Breast epithelium (tissue), 4 donors: Measurements from ENCODE around the gene TRIB2. TPM values are rescaled to one million over a fixed set of nuclear protein-coding genes. Genes with fewer than 3 reads are reported as not detected.

ENCODE experiments used
- DNase-seq, 2 donors: peaks; one replicate each; pipeline ENCODE4 v3.0.0-alpha.2; 2019; ENCODE audit warnings: low spot score in 2 of 2
- H3K27ac ChIP-seq, 2 donors: fragments of 200-600 bp; sonication (generic) in 1 of 2; one replicate each; pipeline ENCODE4 v1.5.1; 2016 to 2019; ENCODE audit warnings: mild to moderate bottlenecking in 1 of 2
- H3K27me3 ChIP-seq, 2 donors: fragments of 200-600 bp; sonication (generic) in 1 of 2; one replicate each; pipeline versions ENCODE4 v1.5.1 to v1.6.0; 2017 to 2019; ENCODE audit warnings: control low read depth in 1 of 2, mild to moderate bottlenecking in 1 of 2
- H3K36me3 ChIP-seq: fragments of 200-600 bp; one replicate; pipeline ENCODE4 v1.5.1; 2019
- H3K4me1 ChIP-seq, 2 donors: fragments of 200-600 bp; sonication (generic); one replicate each; pipeline ENCODE4 v1.5.1; 2016 to 2019; ENCODE audit warnings: control low read depth in 1 of 2
- H3K4me3 ChIP-seq, 3 donors: fragments of 200-600 bp; sonication (generic); 1 replicate in 2 of 3; 2 replicates in 1 of 3; pipeline ENCODE4 v1.5.1; 2016 to 2019; ENCODE audit warnings: mild to moderate bottlenecking in 3 of 3, moderate library complexity in 2 of 3
- H3K9me3 ChIP-seq, 2 donors: fragments of 200-600 bp; sonication (generic) in 1 of 2; one replicate each; pipeline ENCODE4 v1.5.1; 2016 to 2019; ENCODE audit warnings: control low read depth in 1 of 2
- POLR2A ChIP-seq: fragments of 450-650 bp; IDR thresholded peaks from one replicate; pipeline ENCODE4 v1.6.1; 2016; ENCODE audit warnings: antibody characterized with exemption, mild to moderate bottlenecking, moderate library complexity
- POLR2AphosphoS5 ChIP-seq, 3 donors: sonication (generic); formaldehyde crosslinking; IDR thresholded peaks; one replicate each; pipeline ENCODE4 v1.6.1; 2017; ENCODE audit warnings: antibody characterized with exemption in 3 of 3
- intact Hi-C: fragments of 100-400 bp; cut with DNase I; formaldehyde crosslinking; loops from one replicate; pipeline ENCODE4 v1.15.1; 2023; ENCODE audit warnings: low total_unique reads
- total RNA-seq, 3 donors: library from RNA; depleted of rRNA; stranded (reverse); fragments of >200 nt; gene quantifications; one replicate each; pipeline ENCODE4 v1.1.0, GENCODE V29; 2016
- TF ChIP-seq, protein P1 (sequence below), 3 donors: fragments of 450-650 bp; IDR thresholded peaks; one replicate each; pipeline ENCODE4 v1.5.1; 2016 to 2017; ENCODE audit warnings: antibody characterized with exemption in 3 of 3, mild to moderate bottlenecking in 3 of 3, moderate library complexity in 3 of 3

The TRIB2 gene
- total RNA-seq, 3 donors from 2014 or later, result 17.6 to 62.9 (median 49.6) TPM

DNA sequence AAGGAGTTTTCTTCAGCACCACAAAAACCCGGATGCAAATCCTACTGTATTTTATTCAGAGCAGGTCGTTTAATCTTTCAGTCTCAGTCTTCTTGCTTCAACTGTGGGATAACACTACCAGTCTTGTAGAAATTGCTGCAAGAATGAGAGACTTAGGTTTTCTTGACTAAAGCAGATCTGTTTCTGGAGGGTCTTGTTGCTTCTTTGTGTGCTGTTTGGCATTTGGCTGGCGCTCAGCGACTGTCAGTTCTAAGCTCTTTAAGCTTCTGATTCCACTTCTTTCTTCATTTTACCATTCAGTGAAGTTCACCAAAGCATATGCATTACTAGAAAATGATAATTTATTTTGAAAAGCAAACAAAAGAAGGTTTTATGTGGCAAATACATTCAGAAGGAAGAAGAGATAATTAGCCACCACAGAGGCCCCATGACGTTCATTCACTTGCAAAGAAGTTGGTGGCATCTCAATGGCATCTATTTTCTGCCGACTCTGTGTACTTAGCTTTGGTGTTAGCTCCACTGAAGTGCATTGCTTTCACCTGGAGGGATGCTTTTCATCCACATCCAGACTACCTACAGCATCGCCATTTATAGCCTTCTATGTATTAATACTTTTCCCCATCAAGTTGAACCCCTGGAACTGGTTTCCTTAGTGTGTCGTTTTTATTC, 53.7 kb downstream of the TRIB2 start:
- DNase-seq, result no peak
- no peak overlapping the region for H3K27ac ChIP-seq
- TF ChIP-seq POLR2AphosphoS5 (IDR thresholded peaks at IDR 0.05), result no peak
- no peak for TF ChIP-seq POLR2A
- TF ChIP-seq, protein P1, sequence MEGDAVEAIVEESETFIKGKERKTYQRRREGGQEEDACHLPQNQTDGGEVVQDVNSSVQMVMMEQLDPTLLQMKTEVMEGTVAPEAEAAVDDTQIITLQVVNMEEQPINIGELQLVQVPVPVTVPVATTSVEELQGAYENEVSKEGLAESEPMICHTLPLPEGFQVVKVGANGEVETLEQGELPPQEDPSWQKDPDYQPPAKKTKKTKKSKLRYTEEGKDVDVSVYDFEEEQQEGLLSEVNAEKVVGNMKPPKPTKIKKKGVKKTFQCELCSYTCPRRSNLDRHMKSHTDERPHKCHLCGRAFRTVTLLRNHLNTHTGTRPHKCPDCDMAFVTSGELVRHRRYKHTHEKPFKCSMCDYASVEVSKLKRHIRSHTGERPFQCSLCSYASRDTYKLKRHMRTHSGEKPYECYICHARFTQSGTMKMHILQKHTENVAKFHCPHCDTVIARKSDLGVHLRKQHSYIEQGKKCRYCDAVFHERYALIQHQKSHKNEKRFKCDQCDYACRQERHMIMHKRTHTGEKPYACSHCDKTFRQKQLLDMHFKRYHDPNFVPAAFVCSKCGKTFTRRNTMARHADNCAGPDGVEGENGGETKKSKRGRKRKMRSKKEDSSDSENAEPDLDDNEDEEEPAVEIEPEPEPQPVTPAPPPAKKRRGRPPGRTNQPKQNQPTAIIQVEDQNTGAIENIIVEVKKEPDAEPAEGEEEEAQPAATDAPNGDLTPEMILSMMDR (IDR thresholded peaks at IDR 0.05), result no peak
- H3K27me3 ChIP-seq, result no peaks in the 10 kb centered on the region
- intact Hi-C loops, result no loop called here
- H3K9me3 ChIP-seq, result peaks cover 0 to 5% of the 10 kb centered on the region in 2 donors
- no peaks in the 10 kb centered on the region for H3K36me3 ChIP-seq
- no peak overlapping the region for H3K4me3 ChIP-seq
- H3K4me1 ChIP-seq, result no peaks in the 10 kb centered on the region

- no peak overlapping the region for H3K4me3 ChIP-seq
- TF ChIP-seq POLR2AphosphoS5 (IDR thresholded peaks at IDR 0.05), result no peak
- TF ChIP-seq POLR2A, result no peak
- TF ChIP-seq, protein P1 (IDR thresholded peaks at IDR 0.05), result no peak
- intact Hi-C loops, result no loop called here
- DNase-seq, result no peak
- no peaks in the 10 kb centered on the region for H3K4me1 ChIP-seq
- H3K27me3 ChIP-seq, result no peaks in the 10 kb centered on the region
- H3K27ac ChIP-seq, result no peak overlapping the region
- no peaks in the 10 kb centered on the region for H3K36me3 ChIP-seq
- H3K9me3 ChIP-seq, result peaks cover 0 to 5% of the 10 kb centered on the region in 2 donors
These were observed 54.4 kb downstream of the TRIB2 start for GRCh38 chr2:12771154-12771553.

DNA sequence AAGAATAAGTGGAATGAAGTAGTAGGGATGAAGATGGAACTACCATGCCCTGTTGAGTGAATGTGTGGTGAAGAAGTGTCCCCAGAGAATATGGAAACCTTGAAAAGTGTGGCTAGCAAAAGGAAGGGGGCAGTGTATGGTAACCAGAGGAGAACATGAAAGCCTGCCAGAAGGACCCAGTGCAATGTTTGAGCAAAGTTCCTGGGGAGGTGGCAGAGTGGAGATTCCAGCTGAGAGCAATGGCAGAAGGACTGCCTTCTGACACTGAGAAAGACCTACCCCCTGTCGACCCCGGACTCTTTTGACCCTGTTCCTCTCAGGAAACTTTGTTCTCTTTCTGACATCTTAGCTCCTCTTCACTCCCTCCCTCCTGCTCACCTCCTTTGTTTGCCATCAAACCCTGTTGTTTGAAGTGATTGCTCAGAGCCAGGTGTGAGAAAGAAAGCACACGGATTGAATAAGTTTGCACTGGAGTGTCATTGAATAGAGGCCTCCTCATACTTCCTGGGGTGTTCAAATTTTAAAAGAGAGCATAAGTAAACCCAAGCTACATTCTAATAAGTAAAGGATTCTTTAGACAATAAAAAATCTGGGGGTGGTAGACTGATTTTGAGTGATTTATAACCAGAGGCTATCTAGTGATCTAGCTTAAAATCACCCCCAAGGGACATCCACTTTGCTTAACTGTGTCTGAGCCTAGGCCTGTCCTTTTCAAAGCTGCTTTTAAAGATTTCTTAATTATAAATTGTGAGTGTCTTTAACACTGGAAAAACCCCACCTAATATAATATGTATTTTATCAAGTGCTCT, 57.1 kb downstream of the TRIB2 start:
- H3K27ac ChIP-seq, result no peak overlapping the region
- H3K36me3 ChIP-seq, result no peaks in the 10 kb centered on the region
- no peak for TF ChIP-seq POLR2A
- TF ChIP-seq POLR2AphosphoS5 (IDR thresholded peaks at IDR 0.05), result no peak
- TF ChIP-seq, protein P1 (IDR thresholded peaks at IDR 0.05), result no peak
- intact Hi-C loops, result no loop called here
- H3K9me3 ChIP-seq, result peaks cover 0 to 5% of the 10 kb centered on the region in 2 donors
- H3K4me3 ChIP-seq, result no peak overlapping the region
- no peaks in the 10 kb centered on the region for H3K27me3 ChIP-seq
- DNase-seq, result no peak
- H3K4me1 ChIP-seq, result no peaks in the 10 kb centered on the region

DNA sequence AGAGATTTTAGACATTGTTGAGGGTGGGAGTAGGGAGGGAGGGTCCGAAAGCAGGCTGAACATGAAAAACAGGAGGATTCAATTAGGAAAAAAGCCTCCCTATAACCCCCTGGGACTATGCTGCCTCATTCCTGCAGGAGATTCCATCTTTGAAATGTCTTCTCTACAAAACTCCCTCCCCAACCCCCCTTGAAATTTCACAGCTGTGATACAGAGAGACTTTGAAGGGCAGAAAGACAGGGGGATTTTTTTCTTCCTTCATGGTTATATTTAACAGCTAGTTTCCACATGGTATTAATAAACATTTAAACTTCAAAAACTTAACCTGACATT, 57.6 kb downstream of the TRIB2 start:
- DNase-seq, result no peak
- intact Hi-C loops, result no loop called here
- H3K4me1 ChIP-seq, result no peaks in the 10 kb centered on the region
- H3K36me3 ChIP-seq, result no peaks in the 10 kb centered on the region
- TF ChIP-seq POLR2AphosphoS5 (IDR thresholded peaks at IDR 0.05), result no peak
- TF ChIP-seq POLR2A, result no peak
- TF ChIP-seq, protein P1 (IDR thresholded peaks at IDR 0.05), result no peak
- H3K9me3 ChIP-seq, result peaks cover 0 to 5% of the 10 kb centered on the region in 2 donors
- H3K27ac ChIP-seq, result no peak overlapping the region
- H3K27me3 ChIP-seq, result no peaks in the 10 kb centered on the region
- H3K4me3 ChIP-seq, result no peak overlapping the region

- intact Hi-C loops, result no loop called here
- no peak overlapping the region for H3K27ac ChIP-seq
- TF ChIP-seq POLR2A (no peak), POLR2AphosphoS5 (IDR thresholded peaks at IDR 0.05) (no peak)
- TF ChIP-seq, protein P1 (IDR thresholded peaks at IDR 0.05), result no peak
These were observed 59.8 kb downstream of the TRIB2 start for GRCh38 chr2:12776521-12776961.

More at GRCh38 chr2:12776521-12776961, 59.8 kb downstream of the TRIB2 start:
- no peaks in the 10 kb centered on the region for H3K4me1 ChIP-seq
- no peak for DNase-seq
- no peaks in the 10 kb centered on the region for H3K36me3 ChIP-seq
- peaks cover 0 to 5% of the 10 kb centered on the region in 2 donors for H3K9me3 ChIP-seq
- H3K27me3 ChIP-seq, result no peaks in the 10 kb centered on the region
- H3K4me3 ChIP-seq, result no peak overlapping the region
